ENCODE results near the gene TRDN.

The TRDN gene

GRCh38 chr6:123564361-123564760 lies 72.4 kb downstream of the TRDN start:
- POLR2A ChIA-PET, result no interaction called here
- no peak for TF ChIP-seq ZNF19 (tag by site-specific recombination; IDR thresholded peaks at IDR 0.05; ENCODE audit: low read depth)
- peak; percentile 63 for TF ChIP-seq PRDM6 (tag by site-specific recombination; IDR thresholded peaks at IDR 0.05)
- no peaks in the 10 kb centered on the region for H3K36me3 ChIP-seq (ENCODE audit: control insufficient read depth in 2 of 2, insufficient read depth in 1 of 2, low read length in 2 of 2)
- no peaks in the 10 kb centered on the region for H3K9me3 ChIP-seq (ENCODE audit: control insufficient read depth, insufficient read depth, low read depth, low read length)
- H3K4me3 ChIP-seq (ENCODE audit: low read depth, low read length), result no peak overlapping the region
- H3K4me1 ChIP-seq (ENCODE audit: control insufficient read depth, insufficient read depth, low read length), result no peaks in the 10 kb centered on the region; the same call in 1 of the 2 replicates
- CTCF ChIA-PET, result interaction anchor here (0.6 kb wide), 1 partner anchor 179 kb away, joined by 3 read pairs; no protein-coding TSS in a partner anchor
- H3K27ac ChIP-seq (ENCODE audit: extremely low read depth, low read depth, low read length), result no peak overlapping the region

DNA sequence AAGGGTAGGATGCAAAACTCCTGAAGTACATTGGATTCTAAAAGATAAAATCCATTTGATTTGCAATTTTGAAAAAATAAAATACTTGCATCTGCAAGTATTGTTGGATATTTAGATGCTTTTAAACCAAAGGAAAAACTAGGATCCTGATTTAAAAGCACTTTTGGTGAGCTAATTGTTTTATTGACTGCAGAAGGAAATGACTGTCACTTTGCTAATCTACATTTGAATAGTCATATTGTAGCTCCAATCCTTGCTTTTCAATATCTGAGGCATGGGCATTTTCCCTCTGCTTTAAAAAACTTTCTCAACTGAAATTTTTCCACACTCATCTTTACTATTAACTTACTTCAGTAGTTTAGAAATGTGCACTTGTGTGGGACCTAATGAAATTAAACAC lies 74.1 kb downstream of the TRDN start:
- TF ChIP-seq YY1 (tag by site-specific recombination; IDR thresholded peaks at IDR 0.05) (no peak), TCF7L2 (IDR thresholded peaks at IDR 0.05; ENCODE audit: borderline replicate concordance, low read depth, low read length) (no peak), ZNF223 (tag by site-specific recombination; IDR thresholded peaks at IDR 0.05) (no peak), ZNF214 (tag by site-specific recombination; IDR thresholded peaks at IDR 0.05; ENCODE audit: borderline replicate concordance) (no peak), SP7 (tag by site-specific recombination; IDR thresholded peaks at IDR 0.05) (no peak), ZNF324 (tag by site-specific recombination; IDR thresholded peaks at IDR 0.05) (no peak), HOXD13 (CRISPR knock-in tag; IDR thresholded peaks at IDR 0.05; ENCODE audit: borderline replicate concordance) (no peak), ZBTB8A (tag by site-specific recombination; IDR thresholded peaks at IDR 0.05) (no peak), ZBTB21 (tag by site-specific recombination; IDR thresholded peaks at IDR 0.05) (no peak), PRDM2 (tag by site-specific recombination; IDR thresholded peaks at IDR 0.05; ENCODE audit: borderline replicate concordance) (no peak), BCL11A (tag by site-specific recombination; IDR thresholded peaks at IDR 0.05; ENCODE audit: low read depth) (no peak), ZNF48 (tag by site-specific recombination; IDR thresholded peaks at IDR 0.05) (no peak), MYNN (tag by site-specific recombination; IDR thresholded peaks at IDR 0.05; ENCODE audit: borderline replicate concordance) (no peak), ZNF830 (tag by site-specific recombination; IDR thresholded peaks at IDR 0.05; ENCODE audit: low read depth) (no peak), ZEB2 (tag by site-specific recombination; IDR thresholded peaks at IDR 0.05) (no peak), ZNF274 (IDR thresholded peaks at IDR 0.05; ENCODE audit: low read length) (no peak), ZNF274 (tag by site-specific recombination; IDR thresholded peaks at IDR 0.05; ENCODE audit: borderline replicate concordance) (no peak)
- TF ChIP-seq, protein P1, sequence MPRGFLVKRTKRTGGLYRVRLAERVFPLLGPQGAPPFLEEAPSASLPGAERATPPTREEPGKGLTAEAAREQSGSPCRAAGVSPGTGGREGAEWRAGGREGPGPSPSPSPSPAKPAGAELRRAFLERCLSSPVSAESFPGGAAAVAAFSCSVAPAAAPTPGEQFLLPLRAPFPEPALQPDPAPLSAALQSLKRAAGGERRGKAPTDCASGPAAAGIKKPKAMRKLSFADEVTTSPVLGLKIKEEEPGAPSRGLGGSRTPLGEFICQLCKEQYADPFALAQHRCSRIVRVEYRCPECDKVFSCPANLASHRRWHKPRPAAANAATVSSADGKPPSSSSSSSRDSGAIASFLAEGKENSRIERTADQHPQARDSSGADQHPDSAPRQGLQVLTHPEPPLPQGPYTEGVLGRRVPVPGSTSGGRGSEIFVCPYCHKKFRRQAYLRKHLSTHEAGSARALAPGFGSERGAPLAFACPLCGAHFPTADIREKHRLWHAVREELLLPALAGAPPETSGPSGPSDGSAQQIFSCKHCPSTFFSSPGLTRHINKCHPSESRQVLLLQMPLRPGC (tag by site-specific recombination; IDR thresholded peaks at IDR 0.05), result no peak
- POLR2A ChIA-PET, result no interaction called here
- no peak overlapping the region for H3K4me3 ChIP-seq (ENCODE audit: low read depth, low read length)
- H3K36me3 ChIP-seq (ENCODE audit: control insufficient read depth in 2 of 2, insufficient read depth in 1 of 2, low read length in 2 of 2), result no peaks in the 10 kb centered on the region
- CTCF ChIA-PET, result interaction anchor here (0.7 kb wide), 1 partner anchor 56 kb away, joined by 3 read pairs; no protein-coding TSS in a partner anchor
- H3K4me1 ChIP-seq (ENCODE audit: control insufficient read depth, insufficient read depth, low read length), result no peaks in the 10 kb centered on the region; the same call in 1 of the 2 replicates
- no peaks in the 10 kb centered on the region for H3K9me3 ChIP-seq (ENCODE audit: control insufficient read depth, insufficient read depth, low read depth, low read length)
- no peak overlapping the region for H3K27ac ChIP-seq (ENCODE audit: extremely low read depth, low read depth, low read length)

Measured in HEK293 (cell line).